Measurements from ENCODE around the gene MAPK8.

Gene MAPK8

GRCh38 chr10:48470115-48470892, 163.8 kb downstream of the MAPK8 start:
- ChIA-PET POLR2A (no interaction called here), CTCF (interaction anchor here (2.1 kb wide), 1 partner anchor 11 kb away, joined by 4 read pairs; no protein-coding TSS in a partner anchor)
- TF ChIP-seq CTCF (IDR thresholded peaks at IDR 0.05; ENCODE audit: control extremely low read depth, extremely low read depth, low read depth, missing control alignments): no peak
- DNase-seq (ENCODE audit: extremely low spot score): no peak

DNA sequence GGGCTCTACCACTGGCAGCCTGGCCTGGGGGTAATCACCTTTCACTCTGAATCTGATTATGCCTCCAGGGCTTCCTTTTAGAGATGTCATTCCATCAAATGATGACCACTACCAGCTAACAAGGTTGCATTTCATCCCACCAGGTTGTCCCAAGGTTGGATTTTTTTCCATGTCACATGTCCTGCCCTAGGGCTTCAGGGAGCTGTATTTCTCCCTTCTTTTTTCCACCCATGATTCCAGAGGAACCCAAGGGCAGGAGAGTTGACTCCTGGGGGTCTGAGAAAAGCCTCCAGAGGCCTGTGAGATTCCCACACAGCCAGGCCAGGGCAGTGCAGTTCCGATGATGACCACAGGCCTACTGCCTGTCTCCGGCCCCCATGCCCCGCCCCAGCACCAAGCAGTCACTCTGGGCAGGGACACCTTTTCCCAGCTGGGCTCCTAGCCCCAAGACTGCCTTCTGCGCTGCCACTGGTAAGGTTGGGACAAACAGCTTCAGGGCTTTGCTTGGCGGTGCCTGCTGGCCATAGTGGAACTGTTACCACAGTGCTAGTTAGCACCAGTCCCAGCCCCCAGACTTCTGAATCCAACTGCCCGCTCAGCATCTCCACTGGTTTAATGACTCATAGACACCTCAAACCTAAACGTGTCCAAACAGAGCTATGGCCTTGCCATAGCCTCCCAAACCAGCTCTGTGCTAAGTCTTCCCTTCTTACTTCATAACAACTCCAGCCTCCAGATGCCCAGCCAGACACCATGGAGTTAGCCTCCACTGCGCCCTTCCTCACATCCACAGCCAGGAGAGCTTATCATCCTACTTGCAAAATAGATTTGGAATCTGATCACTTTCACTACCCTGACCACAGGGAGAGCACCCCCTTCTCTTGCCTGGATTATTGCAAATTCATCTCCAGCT, 164.7 kb downstream of the MAPK8 start:
- ChIA-PET POLR2A (no interaction called here), CTCF (no interaction called here)
- TF ChIP-seq CTCF (IDR thresholded peaks at IDR 0.05; ENCODE audit: control extremely low read depth, extremely low read depth, low read depth, missing control alignments): no peak
- no peak for DNase-seq (ENCODE audit: extremely low spot score)

GRCh38 chr10:48472501-48473069, 166.1 kb downstream of the MAPK8 start:
- DNase-seq (ENCODE audit: extremely low spot score): no peak
- POLR2A ChIA-PET: no interaction called here
- no peak for TF ChIP-seq CTCF (IDR thresholded peaks at IDR 0.05; ENCODE audit: control extremely low read depth, extremely low read depth, low read depth, missing control alignments)
- CTCF ChIA-PET: interaction anchor here (1.3 kb wide), 1 partner anchor 13 kb away, joined by 3 read pairs; no protein-coding TSS in a partner anchor

DNA sequence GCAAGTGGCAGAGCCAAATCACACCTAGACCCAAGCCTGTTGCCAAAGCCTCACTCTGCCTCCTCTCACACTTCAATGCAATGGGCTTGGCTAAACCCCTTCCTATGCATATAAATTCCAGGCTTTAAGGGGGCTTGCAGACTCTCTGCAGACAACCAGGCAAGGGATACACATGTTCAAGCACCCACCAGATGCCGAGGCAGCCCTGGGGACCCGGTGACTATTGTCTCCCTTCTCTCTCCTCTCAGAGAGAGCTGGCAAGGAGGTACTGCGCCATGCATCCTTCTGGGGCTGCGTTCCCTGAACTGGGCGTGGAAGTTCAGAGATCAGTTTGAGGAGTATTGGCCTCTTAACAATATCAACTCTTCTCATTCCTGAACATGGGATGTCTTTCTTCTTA, 167.2 kb downstream of the MAPK8 start:
- ChIA-PET CTCF (no interaction called here), POLR2A (no interaction called here)
- DNase-seq (ENCODE audit: extremely low spot score): no peak
- TF ChIP-seq CTCF (IDR thresholded peaks at IDR 0.05; ENCODE audit: control extremely low read depth, extremely low read depth, low read depth, missing control alignments): no peak

- DNase-seq (ENCODE audit: extremely low spot score): no peak
- ChIA-PET CTCF (interaction anchor here (1.5 kb wide), 1 partner anchor 27 kb away, joined by 4 read pairs; no protein-coding TSS in a partner anchor), POLR2A (no interaction called here)
- TF ChIP-seq CTCF (IDR thresholded peaks at IDR 0.05; ENCODE audit: control extremely low read depth, extremely low read depth, low read depth, missing control alignments): no peak
Measured at GRCh38 chr10:48474765-48475365, 168.4 kb downstream of the MAPK8 start.

DNA sequence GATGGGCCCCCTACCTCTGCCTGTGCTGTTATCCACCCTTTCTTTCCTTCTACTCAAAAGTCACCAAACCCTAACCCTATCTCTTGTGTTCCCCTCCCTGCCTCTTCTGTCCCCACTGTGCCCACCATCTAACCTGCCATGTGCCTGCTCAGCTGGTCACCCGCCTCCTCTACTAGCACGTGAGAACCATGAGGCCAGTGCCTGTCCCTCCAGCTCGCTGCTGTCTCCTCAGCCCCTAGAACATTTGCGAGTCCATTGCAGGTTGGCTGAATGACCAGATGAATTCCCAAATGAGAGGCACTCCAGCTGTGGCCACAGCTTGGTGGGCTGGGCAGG, 169.4 kb downstream of the MAPK8 start:
- ChIA-PET POLR2A (no interaction called here), CTCF (interaction anchor here (1.5 kb wide), 1 partner anchor 26 kb away, joined by 4 read pairs; no protein-coding TSS in a partner anchor)
- no peak for TF ChIP-seq CTCF (IDR thresholded peaks at IDR 0.05; ENCODE audit: control extremely low read depth, extremely low read depth, low read depth, missing control alignments)
- no peak for DNase-seq (ENCODE audit: extremely low spot score)
